GM18498 (cell line): ENCODE results near the gene FAM53C.

Experiments
- ATAC-seq: cut with Tn5 transposase; IDR thresholded peaks from one replicate; pipeline ENCODE4 v1.9.1; 2021; ENCODE audit warnings: mild to moderate bottlenecking, moderate library complexity; ENCODE audit not compliant: unreplicated experiment

FAM53C gene

GRCh38 chr5:138350563-138350890 lies 12.5 kb downstream of the FAM53C start:
- no peak for ATAC-seq

- ATAC-seq = no peak
Observed at GRCh38 chr5:138351056-138351455, 13.0 kb downstream of the FAM53C start.

- no peak for ATAC-seq
Observed at GRCh38 chr5:138351517-138351916, 13.5 kb downstream of the FAM53C start.

GRCh38 chr5:138352071-138352721 lies 14.1 kb downstream of the FAM53C start, which contains the start of gene KDM3B:
TSS of gene KDM3B (plus strand) at chr5:138352685. CDS start at chr5:138352796, 111 bp downstream.
- peak; percentile 76 for ATAC-seq

- ATAC-seq = peak; percentile 52
Observed at GRCh38 chr5:138352722-138353559, 14.9 kb downstream of the FAM53C start.

- no peak for ATAC-seq
Observed at GRCh38 chr5:138353560-138354080, 15.6 kb downstream of the FAM53C start.

GRCh38 chr5:138354387-138354786 lies 16.3 kb downstream of the FAM53C start:
- no peak for ATAC-seq

- peak; percentile 35 for ATAC-seq
Observed at GRCh38 chr5:138354926-138355378, 16.9 kb downstream of the FAM53C start.

GRCh38 chr5:138359621-138360020 lies 21.6 kb downstream of the FAM53C start:
- no peak for ATAC-seq

- ATAC-seq = no peak
Observed at GRCh38 chr5:138360941-138361452, 22.9 kb downstream of the FAM53C start.

GRCh38 chr5:138364576-138364975 lies 26.5 kb downstream of the FAM53C start:
- ATAC-seq = no peak

- no peak for ATAC-seq
Observed at GRCh38 chr5:138366632-138367382, 28.7 kb downstream of the FAM53C start.

- ATAC-seq = no peak
Observed at GRCh38 chr5:138369261-138369660, 31.2 kb downstream of the FAM53C start.

- no peak for ATAC-seq
Observed at GRCh38 chr5:138369706-138370105, 31.6 kb downstream of the FAM53C start.

GRCh38 chr5:138370537-138370936 lies 32.5 kb downstream of the FAM53C start:
- no peak for ATAC-seq

GRCh38 chr5:138371454-138371853 lies 33.4 kb downstream of the FAM53C start:
- ATAC-seq = no peak

- ATAC-seq = peak; percentile 61
Observed at GRCh38 chr5:138372225-138372624, 34.2 kb downstream of the FAM53C start.

- ATAC-seq = no peak
Observed at GRCh38 chr5:138372653-138373052, 34.6 kb downstream of the FAM53C start.

- no peak for ATAC-seq
Observed at GRCh38 chr5:138382347-138382746, 44.3 kb downstream of the FAM53C start.

GRCh38 chr5:138385660-138386059 lies 47.6 kb downstream of the FAM53C start:
- ATAC-seq = no peak

GRCh38 chr5:138386290-138386689 lies 48.2 kb downstream of the FAM53C start:
- ATAC-seq = no peak
